Common myeloid progenitor, CD34-positive (primary cell): ENCODE data around the gene MACROH2A2.

Experiments
- CTCF ChIA-PET: fragments of 350-600 bp; sonication (Branson Sonifier 250); formaldehyde crosslinking; loops from one replicate; lab custom pipeline; 2021; ENCODE audit warnings: antibody characterized with exemption; lab: Charles Lee
- POLR2A ChIA-PET: fragments of 350-600 bp; sonication (Branson Sonifier 250); formaldehyde crosslinking; loops from one replicate; lab custom pipeline; 2021; ENCODE audit warnings: antibody characterized with exemption; lab: Charles Lee
- DNase-seq, 3 donors: peaks; one replicate each; pipeline versions ENCODE4 v3.0.0 to v3.0.0-alpha.2; 2013
- H3K27ac ChIP-seq, 2 experiments: 1 replicate in 1 of 2; 2 replicates in 1 of 2; pipeline ENCODE4 v1.7.0; 2013; ENCODE audit warnings: inconsistent platforms in 2 of 2, low read length in 2 of 2, mild to moderate bottlenecking in 2 of 2, low read depth in 1 of 2, moderate library complexity in 1 of 2; ENCODE audit not compliant: severe bottlenecking in 2 of 2, insufficient read depth in 1 of 2, poor library complexity in 1 of 2
- H3K27me3 ChIP-seq, 5 experiments: replicated peaks in 2 of 5; 1 replicate in 3 of 5; 2 replicates in 2 of 5; pipeline versions ENCODE4 v1.6.1 to v1.7.0; 2013; ENCODE audit warnings: low read length in 4 of 5, mild to moderate bottlenecking in 2 of 5, moderate library complexity in 2 of 5, inconsistent platforms in 1 of 5; ENCODE audit not compliant: insufficient read depth in 5 of 5, control insufficient read depth in 4 of 5
- H3K36me3 ChIP-seq, 4 experiments: 1 replicate in 2 of 4; 2 replicates in 2 of 4; pipeline versions ENCODE4 v1.6.1 to v1.7.0; 2013; ENCODE audit warnings: low read length in 3 of 4, control low read depth in 1 of 4, mild to moderate bottlenecking in 1 of 4; ENCODE audit not compliant: control insufficient read depth in 4 of 4, insufficient read depth in 4 of 4
- H3K4me1 ChIP-seq, 4 experiments: 1 replicate in 3 of 4; 2 replicates in 1 of 4; pipeline versions ENCODE4 v1.6.1 to v1.7.1; 2013; ENCODE audit warnings: low read length in 3 of 4, mild to moderate bottlenecking in 3 of 4, control low read depth in 1 of 4, inconsistent platforms in 1 of 4, moderate library complexity in 1 of 4; ENCODE audit not compliant: control insufficient read depth in 4 of 4, insufficient read depth in 4 of 4; ENCODE audit errors: control extremely low read depth in 1 of 4
- H3K4me3 ChIP-seq, 7 experiments: 1 replicate in 4 of 7; 2 replicates in 3 of 7; pipeline versions ENCODE4 v1.5.1 to v1.7.0; 2013; ENCODE audit warnings: mild to moderate bottlenecking in 7 of 7, low read length in 6 of 7, moderate library complexity in 6 of 7, inconsistent platforms in 2 of 7, low read depth in 2 of 7, control low read depth in 1 of 7; ENCODE audit not compliant: insufficient read depth in 4 of 7, control insufficient read depth in 1 of 7; ENCODE audit errors: extremely low read depth in 1 of 7
- H3K9me3 ChIP-seq, 5 experiments: 1 replicate in 4 of 5; 2 replicates in 1 of 5; pipeline versions ENCODE4 v1.6.1 to v1.7.1; 2013; ENCODE audit warnings: low read length in 4 of 5, mild to moderate bottlenecking in 2 of 5, inconsistent platforms in 1 of 5, low read depth in 1 of 5, moderate library complexity in 1 of 5; ENCODE audit not compliant: control insufficient read depth in 4 of 5, insufficient read depth in 2 of 5; ENCODE audit errors: control extremely low read depth in 1 of 5
- WGBS: methylation state at CpG from one replicate; pipeline ENCODE4 v1.1.5; 2013; ENCODE audit not compliant: insufficient coverage; 5-methylcytosine and 5-hydroxymethylcytosine counted together

Gene MACROH2A2

GRCh38 chr10:70109064-70109729 lies 56.6 kb downstream of the MACROH2A2 start:
- no peak overlapping the region for H3K4me3 ChIP-seq
- peaks cover 0 to 4% (median 1%) of the 10 kb centered on the region in 4 experiments for H3K36me3 ChIP-seq
- 97% methylated on average over 18 of the region's 18 CpGs for WGBS
- DNase-seq = no peak
- POLR2A ChIA-PET = no interaction called here
- CTCF ChIA-PET = interaction anchor here (0.9 to 7.2 kb wide), 6 partner anchors 9 to 37 kb away, joined by 3 to 45 read pairs (median 7); partner anchors contain the start of gene TYSND1
- H3K9me3 ChIP-seq = no peaks in the 10 kb centered on the region
- H3K27ac ChIP-seq = no peak overlapping the region
- H3K27me3 ChIP-seq = no peaks in the 10 kb centered on the region
- H3K4me1 ChIP-seq = no peaks in the 10 kb centered on the region

- POLR2A ChIA-PET = no interaction called here
- Histone ChIP-seq H3K27ac (no peak overlapping the region), H3K9me3 (no peaks in the 10 kb centered on the region), H3K4me3 (no peak overlapping the region), H3K36me3 (peaks cover 0 to 4% (median 1%) of the 10 kb centered on the region in 4 experiments), H3K27me3 (no peaks in the 10 kb centered on the region), H3K4me1 (peaks cover 0 to 1% (median 0%) of the 10 kb centered on the region in 4 experiments)
- CTCF ChIA-PET = no interaction called here
- DNase-seq = no peak
- WGBS = 96% methylated on average over 20 of the region's 22 CpGs
Measured at GRCh38 chr10:70111496-70111895, 58.9 kb downstream of the MACROH2A2 start.

GRCh38 chr10:70112071-70112470 lies 59.4 kb downstream of the MACROH2A2 start:
- no peak overlapping the region for H3K27ac ChIP-seq
- ChIA-PET POLR2A (no interaction called here), CTCF (no interaction called here)
- no peak for DNase-seq
- H3K36me3 ChIP-seq = peaks cover 0 to 4% (median 1%) of the 10 kb centered on the region in 4 experiments
- peaks cover 0 to 1% (median 0%) of the 10 kb centered on the region in 4 experiments for H3K4me1 ChIP-seq
- H3K27me3 ChIP-seq = peaks cover 0 to 3% (median 0%) of the 10 kb centered on the region in 5 experiments
- H3K9me3 ChIP-seq = no peaks in the 10 kb centered on the region
- H3K4me3 ChIP-seq = no peak overlapping the region
- 100% methylated on average over 3 of the region's 8 CpGs for WGBS

- CTCF ChIA-PET = interaction anchor here (1.0 to 6.1 kb wide), 10 partner anchors 12 to 770 kb away, joined by 3 to 92 read pairs (median 6); partner anchors contain the start of gene TYSND1
- no peak overlapping the region for H3K27ac ChIP-seq
- H3K36me3 ChIP-seq = peaks cover 0 to 3% (median 1%) of the 10 kb centered on the region in 4 experiments
- peaks cover 0 to 8% (median 0%) of the 10 kb centered on the region in 5 experiments for H3K27me3 ChIP-seq
- peaks cover 0 to 1% (median 0%) of the 10 kb centered on the region in 4 experiments for H3K4me1 ChIP-seq
- POLR2A ChIA-PET = no interaction called here
- WGBS = over 99% methylated on average over 14 of the region's 15 CpGs
- no peak for DNase-seq
- no peaks in the 10 kb centered on the region for H3K9me3 ChIP-seq
- no peak overlapping the region for H3K4me3 ChIP-seq
Measured at GRCh38 chr10:70114902-70115301, 62.3 kb downstream of the MACROH2A2 start.

GRCh38 chr10:70115948-70116682 lies 63.5 kb downstream of the MACROH2A2 start:
- DNase-seq = peak; percentile 25 to 48 (median 45)
- peaks cover 0 to 8% (median 0%) of the 10 kb centered on the region in 5 experiments for H3K27me3 ChIP-seq
- H3K4me1 ChIP-seq = peaks cover 0 to 1% (median 0%) of the 10 kb centered on the region in 4 experiments
- CTCF ChIA-PET = interaction anchor here (0.8 to 6.1 kb wide), 19 partner anchors 8 to 248 kb away, joined by 3 to 92 read pairs (median 5); partner anchors contain the start of gene TYSND1
- POLR2A ChIA-PET = interaction anchor here (0.6 kb wide), 1 partner anchor 629 kb away, joined by 3 read pairs; no protein-coding TSS in a partner anchor
- WGBS = 56% methylated on average over 10 of the region's 12 CpGs
- H3K27ac ChIP-seq = no peak overlapping the region
- no peak overlapping the region for H3K4me3 ChIP-seq
- no peaks in the 10 kb centered on the region for H3K9me3 ChIP-seq
- H3K36me3 ChIP-seq = peaks cover 0 to 3% (median 1%) of the 10 kb centered on the region in 4 experiments

GRCh38 chr10:70117646-70118045 lies 65.0 kb downstream of the MACROH2A2 start:
- Histone ChIP-seq H3K9me3 (no peaks in the 10 kb centered on the region), H3K36me3 (peaks cover 0 to 3% (median 1%) of the 10 kb centered on the region in 4 experiments), H3K27ac (no peak overlapping the region), H3K27me3 (peaks cover 0 to 9% (median 0%) of the 10 kb centered on the region in 5 experiments), H3K4me1 (peaks cover 0 to 4% (median 2%) of the 10 kb centered on the region in 4 experiments), H3K4me3 (no peak overlapping the region)
- ChIA-PET CTCF (interaction anchor here (1.5 to 6.1 kb wide), 6 partner anchors 8 to 247 kb away, joined by 5 to 92 read pairs (median 14); partner anchors contain the start of gene TYSND1), POLR2A (no interaction called here)
- 93% methylated on average over 3 of the region's 10 CpGs for WGBS
- no peak for DNase-seq
